Mesothelial cell of epicardium (in vitro differentiated cells): ENCODE data around the gene BCOR. TPM values are rescaled to one million over a fixed set of nuclear protein-coding genes. Genes with fewer than 3 reads are reported as not detected.

Source experiments
- DNase-seq, 2 experiments: peaks; one replicate each; pipeline ENCODE4 v3.0.0; 2021; ENCODE audit warnings: low spot score in 2 of 2; ENCODE audit not compliant: unreplicated experiment in 2 of 2
- H3K27ac Mint-ChIP-seq: 2 replicates; pipeline ENCODE4 v1.8.0; 2021; ENCODE audit warnings: mixed read lengths
- H3K27me3 Mint-ChIP-seq: 2 replicates; pipeline ENCODE4 v1.8.0; 2021; ENCODE audit warnings: low read depth, mixed read lengths
- H3K36me3 Mint-ChIP-seq: 2 replicates; pipeline ENCODE4 v1.8.0; 2021; ENCODE audit warnings: mixed read lengths
- H3K4me1 Mint-ChIP-seq: 2 replicates; pipeline ENCODE4 v1.8.0; 2021; ENCODE audit warnings: mixed read lengths
- H3K4me3 Mint-ChIP-seq: 2 replicates; pipeline ENCODE4 v1.8.0; 2021; ENCODE audit warnings: mild to moderate bottlenecking, moderate library complexity, mixed read lengths
- H3K9me3 Mint-ChIP-seq: 2 replicates; pipeline ENCODE4 v1.8.0; 2021; ENCODE audit warnings: mixed read lengths
- CTCF ChIP-seq: fragments of 200-600 bp; sonication (generic); IDR thresholded peaks from one replicate; pipeline ENCODE4 v1.5.0; 2021; ENCODE audit warnings: antibody characterized with exemption; ENCODE audit not compliant: unreplicated experiment
- total RNA-seq: library from RNA; stranded (reverse); gene quantifications from 3 replicates; pipeline ENCODE4 v1.2.1, GENCODE V29; 2021

BCOR gene
- total RNA-seq, 1 donor from 2014 or later = 52.3 TPM

DNA sequence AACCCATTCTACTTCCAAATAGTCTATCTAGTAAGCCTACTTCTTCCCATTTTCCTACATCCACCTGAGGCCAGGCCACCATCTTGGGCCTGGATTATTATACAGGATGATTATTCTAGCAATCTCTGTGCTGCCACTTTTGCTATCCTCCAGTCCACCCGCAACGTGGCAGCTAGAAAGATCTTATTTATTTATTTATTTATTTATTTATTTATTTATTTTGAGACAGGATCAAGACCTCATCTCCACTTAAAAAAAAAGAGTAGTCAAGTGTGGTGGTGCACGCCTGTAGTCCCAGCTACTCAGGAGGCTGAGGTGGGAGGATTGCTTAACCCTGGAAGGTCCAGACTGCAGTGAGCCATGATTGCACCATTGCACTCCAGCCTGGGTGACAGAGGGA lies 15.2 kb upstream of the BCOR start:
- Mint-ChIP-seq H3K27me3 (no peaks in the 10 kb centered on the region), H3K4me1 (peaks cover 4% of the 10 kb centered on the region), H3K4me3 (no peak overlapping the region), H3K9me3 (peaks cover 12% of the 10 kb centered on the region), H3K27ac (no peak overlapping the region), H3K36me3 (no peaks in the 10 kb centered on the region)
- DNase-seq = no peak
- TF ChIP-seq CTCF = no peak

- Mint-ChIP-seq H3K9me3 (peaks cover 6% of the 10 kb centered on the region), H3K27ac (no peak overlapping the region), H3K4me1 (peaks cover 10% of the 10 kb centered on the region), H3K27me3 (no peaks in the 10 kb centered on the region), H3K36me3 (no peaks in the 10 kb centered on the region), H3K4me3 (no peak overlapping the region)
- TF ChIP-seq CTCF = no peak
- no peak for DNase-seq
Observed at GRCh38 chrX:40111868-40112267, 14.1 kb upstream of the BCOR start.

- no peaks in the 10 kb centered on the region for H3K27me3 Mint-ChIP-seq
- peaks cover 12% of the 10 kb centered on the region for H3K4me1 Mint-ChIP-seq
- H3K4me3 Mint-ChIP-seq = peak overlapping the region; percentile 56
- no peaks in the 10 kb centered on the region for H3K36me3 Mint-ChIP-seq
- TF ChIP-seq CTCF = no peak
- peak in 1 of 2 experiments; percentile 61 for DNase-seq
- peak overlapping the region; percentile 16 for H3K27ac Mint-ChIP-seq
- H3K9me3 Mint-ChIP-seq = peaks cover 5% of the 10 kb centered on the region
Observed at GRCh38 chrX:40109288-40110008, 11.7 kb upstream of the BCOR start.

- Mint-ChIP-seq H3K4me1 (peaks cover 13% of the 10 kb centered on the region), H3K36me3 (no peaks in the 10 kb centered on the region), H3K27me3 (no peaks in the 10 kb centered on the region), H3K4me3 (peak overlapping the region; percentile 56), H3K27ac (no peak overlapping the region), H3K9me3 (peaks cover 5% of the 10 kb centered on the region)
- no peak for TF ChIP-seq CTCF
- DNase-seq = peak in 1 of 2 experiments; percentile 82
Observed at GRCh38 chrX:40108959-40109287, 11.2 kb upstream of the BCOR start.

- no peaks in the 10 kb centered on the region for H3K27me3 Mint-ChIP-seq
- no peak for DNase-seq
- peaks cover 5% of the 10 kb centered on the region for H3K9me3 Mint-ChIP-seq
- H3K27ac Mint-ChIP-seq = peak overlapping the region; percentile 59
- no peak for TF ChIP-seq CTCF
- peaks cover 18% of the 10 kb centered on the region for H3K4me1 Mint-ChIP-seq
- H3K4me3 Mint-ChIP-seq = peak overlapping the region; percentile 60
- H3K36me3 Mint-ChIP-seq = no peaks in the 10 kb centered on the region
Observed at GRCh38 chrX:40108162-40108958, 10.6 kb upstream of the BCOR start.
